Endodermal cell (in vitro differentiated cells): Measurements from ENCODE around the gene MPG. TPM values are rescaled to one million over a fixed set of nuclear protein-coding genes. Genes with fewer than 3 reads are reported as not detected.
A peak's percentile ranks its signal among the peaks of the same experiment; 100 is the strongest.

Experiments
- DNase-seq: peaks from one replicate; pipeline ENCODE4 v3.0.0-alpha.2; 2017
- H3K27ac ChIP-seq: 2 replicates; pipeline ENCODE4 v1.5.1; 2013; ENCODE audit warnings: mild to moderate bottlenecking, low read depth, low read length, moderate library complexity
- H3K27me3 ChIP-seq: 2 replicates; pipeline ENCODE4 v1.6.1; 2013; ENCODE audit warnings: mild to moderate bottlenecking, low read length, moderate library complexity; ENCODE audit not compliant: insufficient read depth, control insufficient read depth, poor library complexity, severe bottlenecking
- H3K36me3 ChIP-seq: 2 replicates; pipeline ENCODE4 v1.7.0; 2013; ENCODE audit warnings: mild to moderate bottlenecking, low read length, moderate library complexity; ENCODE audit not compliant: control insufficient read depth, insufficient read depth
- H3K4me1 ChIP-seq: one replicate; pipeline ENCODE4 v1.7.0; 2013; ENCODE audit warnings: low read length; ENCODE audit not compliant: control insufficient read depth, insufficient read depth
- H3K4me3 ChIP-seq: 2 replicates; pipeline ENCODE4 v1.5.1; 2013; ENCODE audit warnings: mild to moderate bottlenecking, low read length, moderate library complexity
- H3K9ac ChIP-seq: 2 replicates; pipeline ENCODE4 v1.6.1; 2013; ENCODE audit warnings: mild to moderate bottlenecking, low read length, moderate library complexity; ENCODE audit not compliant: poor library complexity, severe bottlenecking; ENCODE audit errors: extremely low read depth
- H3K9me3 ChIP-seq: 2 replicates; pipeline ENCODE4 v1.6.1; 2013; ENCODE audit warnings: mild to moderate bottlenecking, low read length, moderate library complexity; ENCODE audit not compliant: control insufficient read depth
- H3K27ac Mint-ChIP-seq: 2 replicates; pipeline ENCODE4 v1.8.0; 2020; ENCODE audit warnings: mixed read lengths
- H3K27me3 Mint-ChIP-seq: 2 replicates; pipeline ENCODE4 v1.8.0; 2021; ENCODE audit warnings: mild to moderate bottlenecking, mixed read lengths; ENCODE audit not compliant: insufficient read depth
- H3K36me3 Mint-ChIP-seq: 2 replicates; pipeline ENCODE4 v1.8.0; 2020; ENCODE audit warnings: low read depth, mixed read lengths
- H3K4me1 Mint-ChIP-seq: 2 replicates; pipeline ENCODE4 v1.8.0; 2020; ENCODE audit warnings: mixed read lengths
- H3K4me3 Mint-ChIP-seq: 2 replicates; pipeline ENCODE4 v1.8.0; 2020; ENCODE audit warnings: mild to moderate bottlenecking, moderate library complexity, mixed read lengths
- H3K9me3 Mint-ChIP-seq: 2 replicates; pipeline ENCODE4 v1.8.0; 2020; ENCODE audit warnings: mild to moderate bottlenecking, mixed read lengths
- WGBS, 2 experiments: methylation state at CpG; one replicate each; pipeline versions ENCODE4 v1.1.5 to v1.1.7; 2013; ENCODE audit warnings: missing lambda C conversion rate in 2 of 2, mixed read lengths in 1 of 2; ENCODE audit not compliant: insufficient coverage in 1 of 2, insufficient read length in 1 of 2; 5-methylcytosine and 5-hydroxymethylcytosine counted together
- total RNA-seq, 2 donors: library from RNA; stranded (reverse); fragmentation: NEBNext Ultra II Directional in 1 of 2; extraction: Animal tissue kit (Norgen Biotek cat#: 25700) in 1 of 2; gene quantifications; 2 replicates in 1 of 2; 3 replicates in 1 of 2; pipeline ENCODE4 v1.2.1, GENCODE V29; 2021
- TF ChIP-seq, protein P1 (sequence below): fragments of 200-600 bp; sonication (generic); conservative IDR thresholded peaks from 2 replicates; pipeline ENCODE4 v1.5.0; 2021; ENCODE audit warnings: antibody characterized with exemption, mild to moderate bottlenecking

Gene MPG
- total RNA-seq, 2 donors from 2014 or later, result 59.9 to 62.2 TPM

- no peak overlapping the region for H3K4me3 ChIP-seq
- DNase-seq, result no peak
- Mint-ChIP-seq H3K27ac (no peak overlapping the region), H3K4me3 (no peak overlapping the region), H3K27me3 (no peaks in the 10 kb centered on the region), H3K4me1 (no peaks in the 10 kb centered on the region), H3K36me3 (peaks cover 39% of the 10 kb centered on the region), H3K9me3 (no peaks in the 10 kb centered on the region)
- no peaks in the 10 kb centered on the region for H3K27me3 ChIP-seq
- peaks cover 5% of the 10 kb centered on the region for H3K36me3 ChIP-seq
- TF ChIP-seq, protein P1, sequence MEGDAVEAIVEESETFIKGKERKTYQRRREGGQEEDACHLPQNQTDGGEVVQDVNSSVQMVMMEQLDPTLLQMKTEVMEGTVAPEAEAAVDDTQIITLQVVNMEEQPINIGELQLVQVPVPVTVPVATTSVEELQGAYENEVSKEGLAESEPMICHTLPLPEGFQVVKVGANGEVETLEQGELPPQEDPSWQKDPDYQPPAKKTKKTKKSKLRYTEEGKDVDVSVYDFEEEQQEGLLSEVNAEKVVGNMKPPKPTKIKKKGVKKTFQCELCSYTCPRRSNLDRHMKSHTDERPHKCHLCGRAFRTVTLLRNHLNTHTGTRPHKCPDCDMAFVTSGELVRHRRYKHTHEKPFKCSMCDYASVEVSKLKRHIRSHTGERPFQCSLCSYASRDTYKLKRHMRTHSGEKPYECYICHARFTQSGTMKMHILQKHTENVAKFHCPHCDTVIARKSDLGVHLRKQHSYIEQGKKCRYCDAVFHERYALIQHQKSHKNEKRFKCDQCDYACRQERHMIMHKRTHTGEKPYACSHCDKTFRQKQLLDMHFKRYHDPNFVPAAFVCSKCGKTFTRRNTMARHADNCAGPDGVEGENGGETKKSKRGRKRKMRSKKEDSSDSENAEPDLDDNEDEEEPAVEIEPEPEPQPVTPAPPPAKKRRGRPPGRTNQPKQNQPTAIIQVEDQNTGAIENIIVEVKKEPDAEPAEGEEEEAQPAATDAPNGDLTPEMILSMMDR, result no peak
- H3K27ac ChIP-seq, result no peak overlapping the region
- no peaks in the 10 kb centered on the region for H3K9me3 ChIP-seq
- H3K4me1 ChIP-seq, result peaks cover 3% of the 10 kb centered on the region
- H3K9ac ChIP-seq, result no peak overlapping the region
- WGBS, 2 experiments, result 85 to 90% methylated on average over 3 of the region's 3 CpGs
Observed at GRCh38 chr16:104928-105327, 26.9 kb downstream of the MPG start.

DNA sequence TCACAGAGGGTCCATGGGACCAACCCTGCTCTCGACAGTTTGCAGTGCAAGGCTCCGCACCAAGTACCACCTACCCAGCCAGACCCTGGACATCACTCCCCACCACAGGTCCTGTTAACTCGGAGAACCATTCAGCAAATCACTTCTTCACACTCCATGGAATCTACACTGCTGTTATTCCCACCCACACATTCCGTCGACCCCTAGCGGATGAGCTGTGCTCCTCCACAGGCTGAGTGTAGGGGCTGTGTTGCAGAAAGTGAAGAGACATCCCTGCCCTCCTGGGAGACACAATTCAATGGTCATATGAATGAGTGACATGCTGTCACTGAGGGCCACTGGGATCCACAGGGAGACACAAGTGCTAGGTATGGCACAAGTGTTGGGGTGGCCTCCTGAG is 27.5 kb downstream of the MPG start:
- Histone ChIP-seq H3K27me3 (no peaks in the 10 kb centered on the region), H3K9ac (no peak overlapping the region), H3K27ac (no peak overlapping the region), H3K4me3 (no peak overlapping the region), H3K36me3 (peaks cover 5% of the 10 kb centered on the region), H3K9me3 (no peaks in the 10 kb centered on the region), H3K4me1 (peaks cover 3% of the 10 kb centered on the region)
- TF ChIP-seq, protein P1, result peak; percentile 27
- Mint-ChIP-seq H3K27me3 (no peaks in the 10 kb centered on the region), H3K9me3 (no peaks in the 10 kb centered on the region), H3K4me1 (no peaks in the 10 kb centered on the region), H3K36me3 (peaks cover 38% of the 10 kb centered on the region), H3K27ac (no peak overlapping the region), H3K4me3 (no peak overlapping the region)
- 85 to 100% methylated on average over 2 to 6 of the region's 6 CpGs for WGBS, 2 experiments
- DNase-seq, result peak; percentile 68

GRCh38 chr16:106623-107324 is 28.7 kb downstream of the MPG start:
- Histone ChIP-seq H3K9me3 (no peaks in the 10 kb centered on the region), H3K4me1 (peaks cover 3% of the 10 kb centered on the region), H3K4me3 (no peak overlapping the region), H3K36me3 (peaks cover 9% of the 10 kb centered on the region), H3K27ac (no peak overlapping the region), H3K27me3 (no peaks in the 10 kb centered on the region), H3K9ac (no peak overlapping the region)
- peak; percentile 79 for DNase-seq
- H3K4me3 Mint-ChIP-seq, result no peak overlapping the region
- no peaks in the 10 kb centered on the region for H3K4me1 Mint-ChIP-seq
- H3K9me3 Mint-ChIP-seq, result no peaks in the 10 kb centered on the region
- TF ChIP-seq, protein P1, result peak; percentile 91
- H3K36me3 Mint-ChIP-seq, result peaks cover 42% of the 10 kb centered on the region
- no peaks in the 10 kb centered on the region for H3K27me3 Mint-ChIP-seq
- H3K27ac Mint-ChIP-seq, result no peak overlapping the region
- 46 to 47% methylated on average over 6 of the region's 6 CpGs for WGBS, 2 experiments
